GM10248 (cell line): ENCODE measurements around the gene KCNQ2.

Source experiments
- CTCF ChIA-PET: fragments of 300-600 bp; sonication (Branson Sonifier 250); formaldehyde crosslinking; extraction: SDS; loops from one replicate; lab custom pipeline; 2021; ENCODE audit warnings: antibody characterized with exemption; lab: Yijun Ruan, JAX
- POLR2A ChIA-PET: fragments of 350-650 bp; sonication (Branson Sonifier 250); formaldehyde crosslinking; extraction: SDS; loops from one replicate; lab custom pipeline; 2020; ENCODE audit warnings: antibody characterized with exemption; lab: Yijun Ruan, JAX
- DNase-seq: peaks from one replicate; pipeline ENCODE4 v3.0.0; 2012; ENCODE audit errors: extremely low spot score
- CTCF ChIP-seq: IDR thresholded peaks from 2 replicates; pipeline ENCODE4 v1.5.1; 2012; ENCODE audit warnings: mild to moderate bottlenecking, low read depth; ENCODE audit errors: extremely low read depth, missing control alignments, control extremely low read depth

The KCNQ2 gene

GRCh38 chr20:63471981-63472831 lies at the start of gene KCNQ2:
TSS of gene KCNQ2 (minus strand) at chr20:63472655. CDS start at chr20:63472463, 192 bp downstream.
- TF ChIP-seq CTCF: no peak
- ChIA-PET POLR2A (no interaction called here), CTCF (interaction anchor here (1.3 kb wide), 1 partner anchor 24 kb away, joined by 5 read pairs; no protein-coding TSS in a partner anchor)
- DNase-seq: no peak

DNA sequence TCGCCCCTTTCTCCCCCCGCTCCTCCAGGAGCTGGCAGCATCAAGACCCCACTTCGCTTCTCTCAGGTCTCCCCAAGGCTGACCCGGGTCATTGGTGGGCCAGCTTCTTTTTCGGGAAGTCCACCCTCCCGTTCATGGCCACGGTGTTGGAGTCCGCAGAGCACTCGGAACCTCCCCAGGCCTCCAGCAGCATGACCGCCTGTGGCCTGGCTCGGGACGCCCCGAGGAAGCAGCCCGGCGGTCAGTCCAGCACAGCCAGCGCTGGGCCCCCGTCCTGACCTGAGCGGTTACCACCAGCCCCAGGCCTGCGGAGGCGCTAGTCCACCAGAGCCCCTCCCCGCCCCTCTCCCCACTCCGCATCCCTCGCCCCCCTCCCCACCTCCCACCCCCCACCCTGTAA lies 49.1 kb upstream of the KCNQ2 start:
- CTCF ChIA-PET: interaction anchor here (1.0 to 6.0 kb wide), 5 partner anchors 8 to 44 kb away, joined by 3 to 35 read pairs (median 3); partner anchors contain the start of gene PTK6
- no peak for DNase-seq
- no peak for TF ChIP-seq CTCF
- POLR2A ChIA-PET: interaction anchor here (1.2 kb wide), 1 partner anchor 15 kb away, joined by 3 read pairs; the partner anchor contains the start of gene PTK6

- ChIA-PET POLR2A (interaction anchor here (1.0 to 1.2 kb wide), 2 partner anchors 16 to 75 kb away, joined by 3 to 8 read pairs; partner anchors contain the start of gene PTK6), CTCF (interaction anchor here (1.0 to 6.0 kb wide), 5 partner anchors 8 to 297 kb away, joined by 3 to 35 read pairs (median 3); partner anchors contain the start of gene PTK6)
- peak; percentile 85 for DNase-seq
- peak; percentile 28 for TF ChIP-seq CTCF
Measured at GRCh38 chr20:63520934-63521601, 48.6 kb upstream of the KCNQ2 start.

GRCh38 chr20:63520504-63520933 lies 48.1 kb upstream of the KCNQ2 start, which contains the start of gene PPDPF:
TSS of gene PPDPF (plus strand) at chr20:63520765. CDS start at chr20:63521309, 544 bp downstream.
- peak; percentile 99 for DNase-seq
- peak; percentile 2 for TF ChIP-seq CTCF
- CTCF ChIA-PET: interaction anchor here (1.0 to 6.0 kb wide), 5 partner anchors 9 to 297 kb away, joined by 3 to 35 read pairs (median 3); partner anchors contain the start of gene PTK6
- POLR2A ChIA-PET: interaction anchor here (0.5 to 1.2 kb wide), 11 partner anchors 11 to 564 kb away, joined by 3 to 8 read pairs (median 3); partner anchors contain the start of gene PTK6

GRCh38 chr20:63519668-63520503 lies 47.4 kb upstream of the KCNQ2 start:
- TF ChIP-seq CTCF: peak; percentile 8
- ChIA-PET CTCF (interaction anchor here (1.0 to 6.0 kb wide), 3 partner anchors 18 to 296 kb away, joined by 3 to 35 read pairs (median 10); partner anchors contain the start of gene PTK6), POLR2A (interaction anchor here (0.5 to 1.0 kb wide), 10 partner anchors 12 to 563 kb away, joined by 3 to 8 read pairs (median 3); no protein-coding TSS in a partner anchor)
- peak; percentile 77 for DNase-seq
